NCI-H146 (cell line): Measurements from ENCODE around the gene GABRR3.

Experiments
- DNase-seq: peaks from one replicate; lab custom pipeline; 2025; lab: John Stamatoyannopoulos, UW

Gene GABRR3

GRCh38 chr3:97954228-97954827 is 80.8 kb downstream of the GABRR3 start:
- no peak for DNase-seq

GRCh38 chr3:97952872-97953271 is 82.2 kb downstream of the GABRR3 start:
- no peak for DNase-seq

- no peak for DNase-seq
Observed at GRCh38 chr3:97952280-97952679, 82.8 kb downstream of the GABRR3 start.

GRCh38 chr3:97950360-97950759 is 84.8 kb downstream of the GABRR3 start:
- DNase-seq = no peak

GRCh38 chr3:97949743-97950142 is 85.4 kb downstream of the GABRR3 start:
- no peak for DNase-seq

GRCh38 chr3:97949110-97949485 is 86.0 kb downstream of the GABRR3 start:
- no peak for DNase-seq

- DNase-seq = no peak
Observed at GRCh38 chr3:97948351-97949109, 86.6 kb downstream of the GABRR3 start.

GRCh38 chr3:97942801-97943546 is 92.1 kb downstream of the GABRR3 start:
- peak; percentile 6 for DNase-seq

- DNase-seq = peak; percentile 4
Observed at GRCh38 chr3:97940034-97940433, 95.1 kb downstream of the GABRR3 start.

- no peak for DNase-seq
Observed at GRCh38 chr3:97939401-97939800, 95.7 kb downstream of the GABRR3 start.

- no peak for DNase-seq
Observed at GRCh38 chr3:97938444-97938843, 96.7 kb downstream of the GABRR3 start.

- DNase-seq = no peak
Observed at GRCh38 chr3:97937205-97937604, 97.9 kb downstream of the GABRR3 start.

- no peak for DNase-seq
Observed at GRCh38 chr3:97935842-97936241, 99.3 kb downstream of the GABRR3 start.
